ENCODE measurements around the gene STK4. TPM values are rescaled to one million over a fixed set of nuclear protein-coding genes. Genes with fewer than 3 reads are reported as not detected.

STK4 gene
- total RNA-seq, 1 donor from 2014 or later: 25.8 TPM

DNA sequence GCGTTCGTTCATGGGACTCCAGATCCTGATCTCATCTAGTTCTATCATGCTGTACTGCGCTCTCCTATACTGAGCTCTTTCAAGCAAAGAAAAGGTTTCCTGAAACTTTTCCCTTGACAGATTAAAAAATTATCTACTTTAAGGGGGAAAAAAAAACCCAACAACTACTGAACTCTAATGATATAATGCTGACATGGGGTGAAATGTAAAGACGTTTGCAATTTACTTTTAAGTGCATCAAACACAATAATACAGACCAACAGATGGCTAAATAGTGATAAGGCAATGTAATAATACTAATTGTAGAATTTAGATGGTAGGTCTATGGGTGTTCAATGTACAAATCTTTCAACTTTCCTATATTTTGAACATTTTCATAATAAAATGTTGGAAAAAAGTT, 22.5 kb upstream of the STK4 start:
- H3K36me3 ChIP-seq: peaks cover 0 to 62% of the 10 kb centered on the region in 2 donors
- no peak for DNase-seq (ENCODE audit: extremely low spot score in 2 of 2)
- no peaks in the 10 kb centered on the region for H3K27me3 ChIP-seq
- H3K4me1 ChIP-seq: no peaks in the 10 kb centered on the region
- H3K9me3 ChIP-seq: no peaks in the 10 kb centered on the region
- TF ChIP-seq CTCF (IDR thresholded peaks at IDR 0.05) (no peak), POLR2AphosphoS5 (IDR thresholded peaks at IDR 0.05; ENCODE audit: insufficient read depth in 1 of 2, low read depth in 1 of 2) (no peak), POLR2A (IDR thresholded peaks at IDR 0.05) (no peak)
- intact Hi-C loops (cut with DNase I): no loop called here
- no peak overlapping the region for H3K27ac ChIP-seq
- no peak overlapping the region for H3K4me3 ChIP-seq

GRCh38 chr20:44945261-44945660, 21.1 kb upstream of the STK4 start:
- no peak for DNase-seq (ENCODE audit: extremely low spot score in 2 of 2)
- intact Hi-C loops (cut with DNase I): no loop called here
- Histone ChIP-seq H3K27me3 (no peaks in the 10 kb centered on the region), H3K4me1 (no peaks in the 10 kb centered on the region), H3K27ac (no peak overlapping the region), H3K36me3 (peaks cover 0 to 76% of the 10 kb centered on the region in 2 donors), H3K9me3 (no peaks in the 10 kb centered on the region), H3K4me3 (no peak overlapping the region)
- TF ChIP-seq POLR2A (IDR thresholded peaks at IDR 0.05) (no peak), POLR2AphosphoS5 (IDR thresholded peaks at IDR 0.05; ENCODE audit: insufficient read depth in 1 of 2, low read depth in 1 of 2) (no peak), CTCF (IDR thresholded peaks at IDR 0.05) (no peak)

- TF ChIP-seq CTCF (IDR thresholded peaks at IDR 0.05): no peak
- no peak for TF ChIP-seq POLR2AphosphoS5 (IDR thresholded peaks at IDR 0.05; ENCODE audit: insufficient read depth in 1 of 2, low read depth in 1 of 2)
- TF ChIP-seq POLR2A (IDR thresholded peaks at IDR 0.05): no peak
- intact Hi-C loops (cut with DNase I): no loop called here
- no peak for DNase-seq (ENCODE audit: extremely low spot score in 2 of 2)
- Histone ChIP-seq H3K4me3 (no peak overlapping the region), H3K27me3 (no peaks in the 10 kb centered on the region), H3K27ac (no peak overlapping the region), H3K4me1 (no peaks in the 10 kb centered on the region), H3K9me3 (no peaks in the 10 kb centered on the region), H3K36me3 (peaks cover 0 to 81% of the 10 kb centered on the region in 2 donors)
Measured at GRCh38 chr20:44946271-44946852, 19.9 kb upstream of the STK4 start.

DNA sequence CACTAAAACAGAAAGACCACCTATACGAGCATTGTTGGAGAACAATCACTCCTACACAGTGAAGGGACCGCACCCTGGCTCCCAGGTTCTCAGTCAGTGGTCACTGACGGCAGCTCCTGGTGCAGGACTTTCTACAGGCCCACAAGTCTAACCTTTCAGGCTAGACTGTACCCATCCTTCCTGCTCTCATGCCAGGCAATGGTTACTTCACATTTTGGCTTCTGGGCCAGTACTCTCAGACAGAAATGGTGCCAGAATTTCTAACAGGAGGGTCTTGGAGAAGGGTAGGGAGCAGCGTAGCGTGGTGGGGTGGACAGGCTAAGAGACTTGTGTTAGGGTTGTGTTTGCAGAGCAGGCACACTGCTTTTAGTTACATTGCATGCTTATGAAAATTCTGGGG, 18.2 kb upstream of the STK4 start:
- no peaks in the 10 kb centered on the region for H3K27me3 ChIP-seq
- no peaks in the 10 kb centered on the region for H3K4me1 ChIP-seq
- H3K27ac ChIP-seq: no peak overlapping the region
- no peaks in the 10 kb centered on the region for H3K9me3 ChIP-seq
- peaks cover 0 to 67% of the 10 kb centered on the region in 2 donors for H3K36me3 ChIP-seq
- no peak for TF ChIP-seq POLR2AphosphoS5 (IDR thresholded peaks at IDR 0.05; ENCODE audit: insufficient read depth in 1 of 2, low read depth in 1 of 2)
- TF ChIP-seq CTCF (IDR thresholded peaks at IDR 0.05): no peak
- TF ChIP-seq POLR2A (IDR thresholded peaks at IDR 0.05): no peak
- intact Hi-C loops (cut with DNase I): no loop called here
- H3K4me3 ChIP-seq: no peak overlapping the region
- no peak for DNase-seq (ENCODE audit: extremely low spot score in 2 of 2)

- Histone ChIP-seq H3K4me3 (no peak overlapping the region), H3K36me3 (peaks cover 0 to 63% of the 10 kb centered on the region in 2 donors), H3K4me1 (no peaks in the 10 kb centered on the region), H3K27ac (no peak overlapping the region), H3K9me3 (no peaks in the 10 kb centered on the region), H3K27me3 (no peaks in the 10 kb centered on the region)
- intact Hi-C loops (cut with DNase I): no loop called here
- no peak for DNase-seq (ENCODE audit: extremely low spot score in 2 of 2)
- TF ChIP-seq CTCF (IDR thresholded peaks at IDR 0.05) (no peak), POLR2A (IDR thresholded peaks at IDR 0.05) (no peak), POLR2AphosphoS5 (IDR thresholded peaks at IDR 0.05; ENCODE audit: insufficient read depth in 1 of 2, low read depth in 1 of 2) (no peak)
Measured at GRCh38 chr20:44948513-44948912, 17.8 kb upstream of the STK4 start.

All from vagina (tissue), 2 donors.